ENCODE results near the gene HNRNPA0. TPM values are rescaled to one million over a fixed set of nuclear protein-coding genes. Genes with fewer than 3 reads are reported as not detected.

The HNRNPA0 gene
- total RNA-seq, 1 experiment from 2014 or later, result 13.0 TPM

- H3K4me3 ChIP-seq (ENCODE audit: low read length), result peak overlapping the region; percentile 77
- no peaks in the 10 kb centered on the region for H3K9me2 ChIP-seq (replicated peaks; ENCODE audit: low read length)
- DNase-seq, result no peak
- intact Hi-C loops (cut with micrococcal nuclease), result no loop called here
- H3F3A ChIP-seq (ENCODE audit: low read length, unreplicated experiment), result no peaks in the 10 kb centered on the region
- H3K9me3 ChIP-seq (ENCODE audit: low read length), result no peaks in the 10 kb centered on the region
- H3K4me2 ChIP-seq (ENCODE audit: low read length), result peak overlapping the region; percentile 95
- no peak for ATAC-seq
- H3K9ac ChIP-seq (ENCODE audit: low read length), result no peak overlapping the region
- peaks cover 49% of the 10 kb centered on the region for H3K4me1 ChIP-seq (ENCODE audit: insufficient read depth, low read length)
- no peaks in the 10 kb centered on the region for H3K36me3 ChIP-seq (ENCODE audit: low read depth, low read length)
- ChIA-PET POLR2A (ENCODE audit: unreplicated experiment) (no interaction called here), CTCF (no interaction called here)
- no peaks in the 10 kb centered on the region for H4K20me1 ChIP-seq (ENCODE audit: low read length)
- peak overlapping the region; percentile 90; the same call in 1 of the 2 replicates for H2AFZ ChIP-seq (ENCODE audit: low read length)
- peaks cover 19% of the 10 kb centered on the region; the same call in 1 of the 2 replicates for H3K79me2 ChIP-seq (ENCODE audit: low read length)
- no peak overlapping the region for H3K27ac ChIP-seq (ENCODE audit: low read length)
- TF ChIP-seq EZH2phosphoT487 (IDR thresholded peaks at IDR 0.05; ENCODE audit: borderline replicate concordance, low read length) (no peak), EZH2 (IDR thresholded peaks at IDR 0.05; ENCODE audit: low read length, unreplicated experiment) (no peak)
- TF ChIP-seq, protein P1, sequence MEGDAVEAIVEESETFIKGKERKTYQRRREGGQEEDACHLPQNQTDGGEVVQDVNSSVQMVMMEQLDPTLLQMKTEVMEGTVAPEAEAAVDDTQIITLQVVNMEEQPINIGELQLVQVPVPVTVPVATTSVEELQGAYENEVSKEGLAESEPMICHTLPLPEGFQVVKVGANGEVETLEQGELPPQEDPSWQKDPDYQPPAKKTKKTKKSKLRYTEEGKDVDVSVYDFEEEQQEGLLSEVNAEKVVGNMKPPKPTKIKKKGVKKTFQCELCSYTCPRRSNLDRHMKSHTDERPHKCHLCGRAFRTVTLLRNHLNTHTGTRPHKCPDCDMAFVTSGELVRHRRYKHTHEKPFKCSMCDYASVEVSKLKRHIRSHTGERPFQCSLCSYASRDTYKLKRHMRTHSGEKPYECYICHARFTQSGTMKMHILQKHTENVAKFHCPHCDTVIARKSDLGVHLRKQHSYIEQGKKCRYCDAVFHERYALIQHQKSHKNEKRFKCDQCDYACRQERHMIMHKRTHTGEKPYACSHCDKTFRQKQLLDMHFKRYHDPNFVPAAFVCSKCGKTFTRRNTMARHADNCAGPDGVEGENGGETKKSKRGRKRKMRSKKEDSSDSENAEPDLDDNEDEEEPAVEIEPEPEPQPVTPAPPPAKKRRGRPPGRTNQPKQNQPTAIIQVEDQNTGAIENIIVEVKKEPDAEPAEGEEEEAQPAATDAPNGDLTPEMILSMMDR (conservative IDR thresholded peaks at IDR 0.05; ENCODE audit: low read depth, low read length), result no peak
- BruUV-seq (replicated peaks), result no TSS peak
- no peaks in the 10 kb centered on the region for H3K27me3 ChIP-seq (ENCODE audit: low read length)
These were observed 19.8 kb downstream of the HNRNPA0 start for GRCh38 chr5:137734331-137734730.

GRCh38 chr5:137733922-137734321 is 20.2 kb downstream of the HNRNPA0 start:
- intact Hi-C loops (cut with micrococcal nuclease), result no loop called here

DNA sequence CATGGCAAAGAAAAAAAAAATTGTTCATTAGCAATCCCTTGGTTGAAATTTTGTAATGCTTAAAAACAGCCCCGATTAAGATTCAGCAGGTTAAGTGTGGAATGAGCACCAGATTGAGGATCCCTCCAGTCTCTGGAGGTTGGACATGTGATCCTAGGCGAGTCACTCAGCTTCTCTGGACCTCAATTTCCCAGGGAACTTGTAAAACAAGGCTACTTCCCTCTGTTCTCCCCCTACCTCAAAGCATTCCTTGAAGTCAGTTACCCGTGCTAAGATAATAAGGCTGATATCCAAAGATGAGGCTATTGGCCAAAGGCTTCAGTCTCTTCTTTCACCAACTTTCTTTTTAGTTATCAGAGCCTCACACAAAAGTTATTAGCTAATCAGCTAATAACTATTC is 21.2 kb downstream of the HNRNPA0 start:
- no peaks in the 10 kb centered on the region for H4K20me1 ChIP-seq (ENCODE audit: low read length)
- no peak for TF ChIP-seq EZH2phosphoT487 (IDR thresholded peaks at IDR 0.05; ENCODE audit: borderline replicate concordance, low read length)
- TF ChIP-seq EZH2 (IDR thresholded peaks at IDR 0.05; ENCODE audit: low read length, unreplicated experiment), result no peak
- TF ChIP-seq, protein P1 (conservative IDR thresholded peaks at IDR 0.05; ENCODE audit: low read depth, low read length), result no peak
- no peak overlapping the region for H3K4me3 ChIP-seq (ENCODE audit: low read length)
- H3K9me3 ChIP-seq (ENCODE audit: low read length), result no peaks in the 10 kb centered on the region
- intact Hi-C loops (cut with micrococcal nuclease), result no loop called here
- peak; percentile 39 for DNase-seq
- H3K4me1 ChIP-seq (ENCODE audit: insufficient read depth, low read length), result peaks cover 47% of the 10 kb centered on the region
- no peaks in the 10 kb centered on the region for H3K9me2 ChIP-seq (replicated peaks; ENCODE audit: low read length)
- H3K27me3 ChIP-seq (ENCODE audit: low read length), result no peaks in the 10 kb centered on the region
- ChIA-PET CTCF (interaction anchor here (1.7 kb wide), 1 partner anchor 73 kb away, joined by 5 read pairs; no protein-coding TSS in a partner anchor), POLR2A (ENCODE audit: unreplicated experiment) (interaction anchor here (0.6 kb wide), 1 partner anchor 110 kb away, joined by 3 read pairs; no protein-coding TSS in a partner anchor)
- H3K79me2 ChIP-seq (ENCODE audit: low read length), result peaks cover 19% of the 10 kb centered on the region; the same call in 1 of the 2 replicates
- ATAC-seq, result no peak
- H3K27ac ChIP-seq (ENCODE audit: low read length), result no peak overlapping the region
- H3K4me2 ChIP-seq (ENCODE audit: low read length), result no peak overlapping the region
- no peak overlapping the region for H2AFZ ChIP-seq (ENCODE audit: low read length)
- no peaks in the 10 kb centered on the region for H3F3A ChIP-seq (ENCODE audit: low read length, unreplicated experiment)
- no TSS peak for BruUV-seq (replicated peaks)
- H3K36me3 ChIP-seq (ENCODE audit: low read depth, low read length), result no peaks in the 10 kb centered on the region
- H3K9ac ChIP-seq (ENCODE audit: low read length), result no peak overlapping the region

More at GRCh38 chr5:137733922-137734321, 20.2 kb downstream of the HNRNPA0 start:
- CTCF ChIA-PET, result no interaction called here
- no TSS peak for BruUV-seq (replicated peaks)
- peaks cover 49% of the 10 kb centered on the region for H3K4me1 ChIP-seq (ENCODE audit: insufficient read depth, low read length)
- no peaks in the 10 kb centered on the region for H4K20me1 ChIP-seq (ENCODE audit: low read length)
- no peak overlapping the region for H3K27ac ChIP-seq (ENCODE audit: low read length)
- no peaks in the 10 kb centered on the region for H3K36me3 ChIP-seq (ENCODE audit: low read depth, low read length)
- H3K27me3 ChIP-seq (ENCODE audit: low read length), result no peaks in the 10 kb centered on the region
- no peaks in the 10 kb centered on the region for H3F3A ChIP-seq (ENCODE audit: low read length, unreplicated experiment)
- DNase-seq (no peak), ATAC-seq (no peak)
- H3K4me3 ChIP-seq (ENCODE audit: low read length), result peak overlapping the region; percentile 77; the same call in 1 of the 2 replicates
- POLR2A ChIA-PET (ENCODE audit: unreplicated experiment), result no interaction called here
- H3K9ac ChIP-seq (ENCODE audit: low read length), result no peak overlapping the region
- H3K9me3 ChIP-seq (ENCODE audit: low read length), result no peaks in the 10 kb centered on the region
- peak overlapping the region; percentile 95 for H3K4me2 ChIP-seq (ENCODE audit: low read length)
- H2AFZ ChIP-seq (ENCODE audit: low read length), result no peak overlapping the region
- TF ChIP-seq, protein P1 (conservative IDR thresholded peaks at IDR 0.05; ENCODE audit: low read depth, low read length), result no peak
- no peak for TF ChIP-seq EZH2 (IDR thresholded peaks at IDR 0.05; ENCODE audit: low read length, unreplicated experiment)
- no peak for TF ChIP-seq EZH2phosphoT487 (IDR thresholded peaks at IDR 0.05; ENCODE audit: borderline replicate concordance, low read length)
- no peaks in the 10 kb centered on the region for H3K9me2 ChIP-seq (replicated peaks; ENCODE audit: low read length)
- H3K79me2 ChIP-seq (ENCODE audit: low read length), result peaks cover 19% of the 10 kb centered on the region; the same call in 1 of the 2 replicates
